Measurements from ENCODE around the gene GPR52.

Gene GPR52

DNA sequence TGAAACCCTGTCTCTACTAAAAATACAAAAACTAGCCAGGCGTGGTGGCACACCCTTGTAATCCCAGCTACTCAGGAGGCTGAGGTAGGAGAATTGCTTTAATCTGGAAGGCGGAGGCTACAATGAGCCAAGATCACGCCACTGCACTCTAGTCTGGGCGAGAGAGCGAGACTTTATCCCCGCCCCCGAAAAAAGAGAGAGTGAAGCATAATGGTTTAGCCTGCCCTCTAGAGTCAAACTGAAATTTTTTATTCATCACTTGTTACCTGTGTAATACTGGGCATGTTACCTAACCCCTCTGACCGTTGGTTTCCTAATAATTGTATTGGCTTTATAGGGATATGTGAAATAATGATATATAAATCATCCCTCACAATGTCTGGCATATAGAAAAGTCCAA is 18.8 kb downstream of the GPR52 start:
- no peak overlapping the region for H3K4me2 ChIP-seq (ENCODE audit: low read length)
- H3K36me3 ChIP-seq (ENCODE audit: control insufficient read depth, low read length), result peaks cover 14% of the 10 kb centered on the region
- H3K9me2 ChIP-seq (replicated peaks; ENCODE audit: control insufficient read depth, low read length), result no peaks in the 10 kb centered on the region
- TF ChIP-seq EZH2phosphoT487 (IDR thresholded peaks at IDR 0.05; ENCODE audit: borderline replicate concordance, low read length), result no peak
- TF ChIP-seq, protein P1, sequence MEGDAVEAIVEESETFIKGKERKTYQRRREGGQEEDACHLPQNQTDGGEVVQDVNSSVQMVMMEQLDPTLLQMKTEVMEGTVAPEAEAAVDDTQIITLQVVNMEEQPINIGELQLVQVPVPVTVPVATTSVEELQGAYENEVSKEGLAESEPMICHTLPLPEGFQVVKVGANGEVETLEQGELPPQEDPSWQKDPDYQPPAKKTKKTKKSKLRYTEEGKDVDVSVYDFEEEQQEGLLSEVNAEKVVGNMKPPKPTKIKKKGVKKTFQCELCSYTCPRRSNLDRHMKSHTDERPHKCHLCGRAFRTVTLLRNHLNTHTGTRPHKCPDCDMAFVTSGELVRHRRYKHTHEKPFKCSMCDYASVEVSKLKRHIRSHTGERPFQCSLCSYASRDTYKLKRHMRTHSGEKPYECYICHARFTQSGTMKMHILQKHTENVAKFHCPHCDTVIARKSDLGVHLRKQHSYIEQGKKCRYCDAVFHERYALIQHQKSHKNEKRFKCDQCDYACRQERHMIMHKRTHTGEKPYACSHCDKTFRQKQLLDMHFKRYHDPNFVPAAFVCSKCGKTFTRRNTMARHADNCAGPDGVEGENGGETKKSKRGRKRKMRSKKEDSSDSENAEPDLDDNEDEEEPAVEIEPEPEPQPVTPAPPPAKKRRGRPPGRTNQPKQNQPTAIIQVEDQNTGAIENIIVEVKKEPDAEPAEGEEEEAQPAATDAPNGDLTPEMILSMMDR (IDR thresholded peaks at IDR 0.05; ENCODE audit: low read depth, low read length, poor library complexity, severe bottlenecking), result peak; percentile 12
- peaks cover 3% of the 10 kb centered on the region for H3K79me2 ChIP-seq (ENCODE audit: control insufficient read depth, low read length)
- no peaks in the 10 kb centered on the region for H3K27me3 ChIP-seq (ENCODE audit: control insufficient read depth, low read length)
- H3K4me1 ChIP-seq (ENCODE audit: control insufficient read depth, low read length), result peaks cover 3% of the 10 kb centered on the region; the same call in 1 of the 2 replicates
- H3K27ac ChIP-seq (ENCODE audit: low read depth, low read length), result no peak overlapping the region
- no peaks in the 10 kb centered on the region for H3K9me3 ChIP-seq (ENCODE audit: control insufficient read depth, insufficient read depth, low read length)
- no peak overlapping the region for H3K4me3 ChIP-seq (ENCODE audit: low read length)
- no peaks in the 10 kb centered on the region for H4K20me1 ChIP-seq (ENCODE audit: control insufficient read depth, insufficient read depth, low read depth, low read length)
- H3F3A ChIP-seq (ENCODE audit: control insufficient read depth, insufficient read depth), result no peaks in the 10 kb centered on the region

DNA sequence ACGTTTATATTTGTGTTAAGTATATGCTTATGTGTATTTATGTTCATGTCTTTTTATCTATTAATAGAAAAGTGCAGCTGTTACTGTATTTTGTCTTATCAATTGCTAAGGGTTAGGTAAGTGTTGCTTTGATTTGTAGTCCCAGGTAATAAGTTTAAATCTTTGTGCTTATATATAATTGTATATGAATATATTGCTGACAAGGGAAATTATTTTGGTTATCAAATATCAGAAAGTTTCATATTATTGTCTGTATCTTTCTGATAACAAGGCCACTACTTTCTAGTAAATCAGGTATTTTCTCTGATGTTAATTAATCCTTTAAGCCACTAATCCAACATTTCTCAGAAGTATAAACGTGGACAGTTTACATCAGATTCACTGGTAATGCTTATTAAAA is 21.3 kb downstream of the GPR52 start:
- Histone ChIP-seq H3K9me3 (ENCODE audit: control insufficient read depth, insufficient read depth, low read length) (no peaks in the 10 kb centered on the region), H3K4me3 (ENCODE audit: low read length) (no peak overlapping the region), H3K4me1 (ENCODE audit: control insufficient read depth, low read length) (peaks cover 3% of the 10 kb centered on the region; the same call in 1 of the 2 replicates), H3K27ac (ENCODE audit: low read depth, low read length) (no peak overlapping the region), H3K79me2 (ENCODE audit: control insufficient read depth, low read length) (no peaks in the 10 kb centered on the region; the same call in 1 of the 2 replicates), H3K27me3 (ENCODE audit: control insufficient read depth, low read length) (no peaks in the 10 kb centered on the region), H3K9me2 (replicated peaks; ENCODE audit: control insufficient read depth, low read length) (no peaks in the 10 kb centered on the region), H4K20me1 (ENCODE audit: control insufficient read depth, insufficient read depth, low read depth, low read length) (no peaks in the 10 kb centered on the region), H3K4me2 (ENCODE audit: low read length) (no peak overlapping the region), H3F3A (ENCODE audit: control insufficient read depth, insufficient read depth) (0 out of 2 replicates have a peak, but pooled peaks cover 1% of the 10 kb centered on the region), H3K36me3 (ENCODE audit: control insufficient read depth, low read length) (peaks cover 14% of the 10 kb centered on the region)
- TF ChIP-seq, protein P1 (IDR thresholded peaks at IDR 0.05; ENCODE audit: low read depth, low read length, poor library complexity, severe bottlenecking), result no peak
- TF ChIP-seq EZH2phosphoT487 (IDR thresholded peaks at IDR 0.05; ENCODE audit: borderline replicate concordance, low read length), result no peak

DNA sequence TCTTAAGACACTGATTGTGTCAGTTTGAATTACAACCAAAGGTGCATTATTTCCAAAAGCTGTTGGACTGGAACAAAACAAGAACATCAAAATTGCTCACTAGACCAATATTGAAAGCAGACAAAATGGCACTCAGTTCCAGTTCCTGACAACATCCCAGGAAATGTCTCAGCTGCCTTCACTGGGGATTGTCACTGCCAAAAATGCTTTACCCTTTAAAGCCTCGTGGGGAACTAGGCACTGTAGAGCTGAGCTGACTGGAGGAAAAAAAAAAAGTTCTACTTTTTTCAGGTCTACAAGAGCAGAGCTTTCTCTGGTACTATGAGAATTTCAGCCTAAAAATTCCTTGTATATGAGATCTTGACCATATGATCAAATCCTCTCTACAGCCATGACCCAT is 21.9 kb downstream of the GPR52 start:
- Histone ChIP-seq H3K9me2 (replicated peaks; ENCODE audit: control insufficient read depth, low read length) (no peaks in the 10 kb centered on the region), H3F3A (ENCODE audit: control insufficient read depth, insufficient read depth) (0 out of 2 replicates have a peak, but pooled peaks cover 3% of the 10 kb centered on the region), H3K9me3 (ENCODE audit: control insufficient read depth, insufficient read depth, low read length) (no peaks in the 10 kb centered on the region), H3K27ac (ENCODE audit: low read depth, low read length) (no peak overlapping the region), H4K20me1 (ENCODE audit: control insufficient read depth, insufficient read depth, low read depth, low read length) (no peaks in the 10 kb centered on the region), H3K4me2 (ENCODE audit: low read length) (no peak overlapping the region), H3K4me1 (ENCODE audit: control insufficient read depth, low read length) (peaks cover 3% of the 10 kb centered on the region; the same call in 1 of the 2 replicates), H3K4me3 (ENCODE audit: low read length) (no peak overlapping the region), H3K36me3 (ENCODE audit: control insufficient read depth, low read length) (peaks cover 14% of the 10 kb centered on the region), H3K27me3 (ENCODE audit: control insufficient read depth, low read length) (no peaks in the 10 kb centered on the region), H3K79me2 (ENCODE audit: control insufficient read depth, low read length) (no peaks in the 10 kb centered on the region; the same call in 1 of the 2 replicates)
- TF ChIP-seq, protein P1 (IDR thresholded peaks at IDR 0.05; ENCODE audit: low read depth, low read length, poor library complexity, severe bottlenecking), result no peak
- TF ChIP-seq EZH2phosphoT487 (IDR thresholded peaks at IDR 0.05; ENCODE audit: borderline replicate concordance, low read length), result no peak

All from DOHH2 (cell line).